ENCODE data around the gene AHI1.

The AHI1 gene

GRCh38 chr6:135300576-135300975, 197.0 kb downstream of the AHI1 start:
- Histone ChIP-seq H3K18ac (ENCODE audit: low read depth in 1 of 2, low read length in 2 of 2) (no peak overlapping the region), H2BK5ac (ENCODE audit: low read depth, low read length, poor library complexity, severe bottlenecking) (no peak overlapping the region), H2BK15ac (ENCODE audit: low read depth, poor library complexity, severe bottlenecking) (no peak overlapping the region), H3K9ac (ENCODE audit: low read length) (no peak overlapping the region), H2BK12ac (ENCODE audit: low read length in 2 of 2) (no peak overlapping the region), H4K8ac (ENCODE audit: low read length) (no peak overlapping the region), H2BK120ac (ENCODE audit: low read depth, low read length) (no peak overlapping the region), H3K27me3 (ENCODE audit: control insufficient read depth in 1 of 2, insufficient read depth in 1 of 2, low read length in 2 of 2) (no peaks in the 10 kb centered on the region), H3K79me1 (replicated peaks; ENCODE audit: low read length, poor library complexity, severe bottlenecking) (no peaks in the 10 kb centered on the region), H2AK5ac (ENCODE audit: low read length, severe bottlenecking) (no peak overlapping the region), H3K9me3 (ENCODE audit: control insufficient read depth, low read length) (peaks cover 5% of the 10 kb centered on the region), H3K23ac (ENCODE audit: low read length in 2 of 2) (no peak overlapping the region), H3K4me1 (ENCODE audit: control insufficient read depth, insufficient read depth, low read depth, low read length) (peaks cover 1% of the 10 kb centered on the region), H3K36me3 (ENCODE audit: control insufficient read depth in 1 of 2, insufficient read depth in 2 of 2, low read depth in 1 of 2, low read length in 2 of 2) (peaks cover 0 to 32% of the 10 kb centered on the region in 2 experiments), H3K4me2 (ENCODE audit: low read length, poor library complexity, severe bottlenecking) (no peak overlapping the region), H4K91ac (ENCODE audit: low read length) (no peak overlapping the region), H3K27ac (ENCODE audit: low read length, poor library complexity, severe bottlenecking) (no peak overlapping the region), H2AFZ (ENCODE audit: low read depth, low read length) (no peak overlapping the region), H3K4ac (ENCODE audit: low read depth in 1 of 2, low read length in 2 of 2) (no peak overlapping the region), H3K14ac (ENCODE audit: low read length in 2 of 2) (no peak overlapping the region), H3K4me3 (ENCODE audit: insufficient read depth in 1 of 2, low read depth in 1 of 2, low read length in 2 of 2) (no peak overlapping the region)
- DNase-seq: no peak

- H3K4me3 ChIP-seq (ENCODE audit: insufficient read depth in 1 of 2, low read depth in 1 of 2, low read length in 2 of 2): no peak overlapping the region
- no peak overlapping the region for H3K4ac ChIP-seq (ENCODE audit: low read depth in 1 of 2, low read length in 2 of 2)
- no peaks in the 10 kb centered on the region for H3K79me1 ChIP-seq (replicated peaks; ENCODE audit: low read length, poor library complexity, severe bottlenecking)
- 95% methylated on average over 2 of the region's 2 CpGs for WGBS
- H3K14ac ChIP-seq (ENCODE audit: low read length in 2 of 2): no peak overlapping the region
- no peaks in the 10 kb centered on the region for H3K27me3 ChIP-seq (ENCODE audit: control insufficient read depth in 1 of 2, insufficient read depth in 1 of 2, low read length in 2 of 2)
- no peak for DNase-seq
- no peak overlapping the region for H2BK15ac ChIP-seq (ENCODE audit: low read depth, poor library complexity, severe bottlenecking)
- H2AK5ac ChIP-seq (ENCODE audit: low read length, severe bottlenecking): no peak overlapping the region
- no peak overlapping the region for H3K9ac ChIP-seq (ENCODE audit: low read length)
- H2BK12ac ChIP-seq (ENCODE audit: low read length in 2 of 2): no peak overlapping the region
- no peak overlapping the region for H3K4me2 ChIP-seq (ENCODE audit: low read length, poor library complexity, severe bottlenecking)
- H3K36me3 ChIP-seq (ENCODE audit: control insufficient read depth in 1 of 2, insufficient read depth in 2 of 2, low read depth in 1 of 2, low read length in 2 of 2): peaks cover 0 to 34% of the 10 kb centered on the region in 2 experiments
- no peak overlapping the region for H2AFZ ChIP-seq (ENCODE audit: low read depth, low read length)
- no peak overlapping the region for H3K23ac ChIP-seq (ENCODE audit: low read length in 2 of 2)
- H4K91ac ChIP-seq (ENCODE audit: low read length): no peak overlapping the region
- peaks cover 5% of the 10 kb centered on the region for H3K9me3 ChIP-seq (ENCODE audit: control insufficient read depth, low read length)
- H3K4me1 ChIP-seq (ENCODE audit: control insufficient read depth, insufficient read depth, low read depth, low read length): peaks cover 1% of the 10 kb centered on the region
- no peak overlapping the region for H3K27ac ChIP-seq (ENCODE audit: low read length, poor library complexity, severe bottlenecking)
- H2BK5ac ChIP-seq (ENCODE audit: low read depth, low read length, poor library complexity, severe bottlenecking): no peak overlapping the region
- no peak overlapping the region for H4K8ac ChIP-seq (ENCODE audit: low read length)
- no peak overlapping the region for H2BK120ac ChIP-seq (ENCODE audit: low read depth, low read length)
- H3K18ac ChIP-seq (ENCODE audit: low read depth in 1 of 2, low read length in 2 of 2): no peak overlapping the region
Measured at GRCh38 chr6:135299256-135299655, 198.3 kb downstream of the AHI1 start.

GRCh38 chr6:135298455-135298854, 199.1 kb downstream of the AHI1 start:
- H3K4ac ChIP-seq (ENCODE audit: low read depth in 1 of 2, low read length in 2 of 2): no peak overlapping the region
- no peak overlapping the region for H3K4me3 ChIP-seq (ENCODE audit: insufficient read depth in 1 of 2, low read depth in 1 of 2, low read length in 2 of 2)
- H3K27ac ChIP-seq (ENCODE audit: low read length, poor library complexity, severe bottlenecking): no peak overlapping the region
- no peak overlapping the region for H2BK15ac ChIP-seq (ENCODE audit: low read depth, poor library complexity, severe bottlenecking)
- peaks cover 1% of the 10 kb centered on the region for H3K4me1 ChIP-seq (ENCODE audit: control insufficient read depth, insufficient read depth, low read depth, low read length)
- no peaks in the 10 kb centered on the region for H3K27me3 ChIP-seq (ENCODE audit: control insufficient read depth in 1 of 2, insufficient read depth in 1 of 2, low read length in 2 of 2)
- no peak overlapping the region for H2BK5ac ChIP-seq (ENCODE audit: low read depth, low read length, poor library complexity, severe bottlenecking)
- H2BK120ac ChIP-seq (ENCODE audit: low read depth, low read length): no peak overlapping the region
- H3K9ac ChIP-seq (ENCODE audit: low read length): no peak overlapping the region
- DNase-seq: no peak
- H3K9me3 ChIP-seq (ENCODE audit: control insufficient read depth, low read length): peaks cover 5% of the 10 kb centered on the region
- H3K23ac ChIP-seq (ENCODE audit: low read length in 2 of 2): no peak overlapping the region
- H3K14ac ChIP-seq (ENCODE audit: low read length in 2 of 2): no peak overlapping the region
- 100% methylated on average over 1 of the region's 2 CpGs for WGBS
- H2BK12ac ChIP-seq (ENCODE audit: low read length in 2 of 2): no peak overlapping the region
- H2AFZ ChIP-seq (ENCODE audit: low read depth, low read length): no peak overlapping the region
- no peaks in the 10 kb centered on the region for H3K79me1 ChIP-seq (replicated peaks; ENCODE audit: low read length, poor library complexity, severe bottlenecking)
- H4K8ac ChIP-seq (ENCODE audit: low read length): no peak overlapping the region
- H2AK5ac ChIP-seq (ENCODE audit: low read length, severe bottlenecking): no peak overlapping the region
- H4K91ac ChIP-seq (ENCODE audit: low read length): no peak overlapping the region
- peaks cover 0 to 33% of the 10 kb centered on the region in 2 experiments for H3K36me3 ChIP-seq (ENCODE audit: control insufficient read depth in 1 of 2, insufficient read depth in 2 of 2, low read depth in 1 of 2, low read length in 2 of 2)
- H3K4me2 ChIP-seq (ENCODE audit: low read length, poor library complexity, severe bottlenecking): no peak overlapping the region
- H3K18ac ChIP-seq (ENCODE audit: low read depth in 1 of 2, low read length in 2 of 2): no peak overlapping the region

GRCh38 chr6:135296715-135297114, 200.8 kb downstream of the AHI1 start:
- peaks cover 0 to 20% of the 10 kb centered on the region in 2 experiments for H3K36me3 ChIP-seq (ENCODE audit: control insufficient read depth in 1 of 2, insufficient read depth in 2 of 2, low read depth in 1 of 2, low read length in 2 of 2)

More at GRCh38 chr6:135296715-135297114, 200.8 kb downstream of the AHI1 start:
- Histone ChIP-seq H3K14ac (ENCODE audit: low read length in 2 of 2) (no peak overlapping the region), H2BK5ac (ENCODE audit: low read depth, low read length, poor library complexity, severe bottlenecking) (no peak overlapping the region), H2BK120ac (ENCODE audit: low read depth, low read length) (no peak overlapping the region), H3K9me3 (ENCODE audit: control insufficient read depth, low read length) (no peaks in the 10 kb centered on the region), H3K27me3 (ENCODE audit: control insufficient read depth in 1 of 2, insufficient read depth in 1 of 2, low read length in 2 of 2) (no peaks in the 10 kb centered on the region), H3K79me1 (replicated peaks; ENCODE audit: low read length, poor library complexity, severe bottlenecking) (no peaks in the 10 kb centered on the region), H3K18ac (ENCODE audit: low read depth in 1 of 2, low read length in 2 of 2) (no peak overlapping the region), H3K4me3 (ENCODE audit: insufficient read depth in 1 of 2, low read depth in 1 of 2, low read length in 2 of 2) (no peak overlapping the region), H3K4ac (ENCODE audit: low read depth in 1 of 2, low read length in 2 of 2) (no peak overlapping the region), H3K23ac (ENCODE audit: low read length in 2 of 2) (no peak overlapping the region), H2BK15ac (ENCODE audit: low read depth, poor library complexity, severe bottlenecking) (no peak overlapping the region), H3K9ac (ENCODE audit: low read length) (no peak overlapping the region), H2AFZ (ENCODE audit: low read depth, low read length) (no peak overlapping the region), H3K4me1 (ENCODE audit: control insufficient read depth, insufficient read depth, low read depth, low read length) (peaks cover 1% of the 10 kb centered on the region), H3K4me2 (ENCODE audit: low read length, poor library complexity, severe bottlenecking) (no peak overlapping the region), H4K8ac (ENCODE audit: low read length) (no peak overlapping the region), H3K27ac (ENCODE audit: low read length, poor library complexity, severe bottlenecking) (no peak overlapping the region), H2BK12ac (ENCODE audit: low read length in 2 of 2) (no peak overlapping the region), H4K91ac (ENCODE audit: low read length) (no peak overlapping the region), H2AK5ac (ENCODE audit: low read length, severe bottlenecking) (no peak overlapping the region)
- DNase-seq: no peak
- WGBS: 95% methylated on average over 2 of the region's 2 CpGs

Data from mesenchymal stem cell (in vitro differentiated cells and primary cell).